ENCODE data around the gene MYH9. TPM values are rescaled to one million over a fixed set of nuclear protein-coding genes. Genes with fewer than 3 reads are reported as not detected.
A peak's percentile ranks its signal among the peaks of the same experiment; 100 is the strongest.

The MYH9 gene
- total and polyA plus RNA-seq, 2 experiments from 2014 or later = 58.4 to 233 TPM

DNA sequence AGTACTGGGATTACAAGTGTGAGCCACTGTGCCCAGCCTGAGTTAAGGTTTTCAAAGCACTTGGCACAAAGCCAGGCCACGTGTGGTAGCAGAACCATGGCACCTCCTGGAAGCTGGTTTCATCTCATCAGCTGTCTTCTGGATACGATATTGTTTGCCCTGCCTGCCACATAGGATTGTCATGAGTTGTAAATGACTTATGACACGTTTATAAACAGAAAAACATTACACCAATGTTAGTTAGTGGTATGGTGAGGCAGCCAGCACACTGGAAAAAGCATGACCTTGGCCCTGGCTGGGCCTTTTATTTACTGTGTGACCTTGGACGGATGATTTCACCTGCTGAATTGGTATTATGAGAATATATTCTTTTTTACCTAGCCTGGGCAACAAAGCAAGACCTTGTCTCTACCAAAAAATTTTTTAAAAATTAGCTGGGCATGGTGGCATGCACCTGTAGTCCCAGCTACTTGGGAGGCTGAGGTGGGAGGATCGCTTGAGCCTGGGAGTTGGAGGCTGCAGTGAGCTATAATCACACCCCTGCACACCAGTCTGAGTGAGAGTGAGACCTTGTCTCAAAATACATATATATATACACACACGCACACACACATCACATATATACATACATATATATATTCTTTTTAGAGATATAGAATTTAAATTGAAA is 24.0 kb upstream of the MYH9 start:
- peaks cover 15% of the 10 kb centered on the region for H3F3A ChIP-seq (replicated peaks; ENCODE audit: low read depth)
- no peaks in the 10 kb centered on the region for H3K27me3 ChIP-seq (ENCODE audit: insufficient read depth)
- H3K4me1 Mint-ChIP-seq = peaks cover 10% of the 10 kb centered on the region
- no peaks in the 10 kb centered on the region for H3K79me2 ChIP-seq (replicated peaks; ENCODE audit: insufficient read depth)
- ATAC-seq (no peak), DNase-seq (ENCODE audit: low spot score) (no peak)
- no peaks in the 10 kb centered on the region for H3K9me2 ChIP-seq (ENCODE audit: insufficient read depth)
- H2AFZ ChIP-seq = no peak overlapping the region
- H3K36me3 ChIP-seq (ENCODE audit: insufficient read depth) = no peaks in the 10 kb centered on the region
- H3K36me3 Mint-ChIP-seq (ENCODE audit: low read depth) = no peaks in the 10 kb centered on the region
- H3K4me3 ChIP-seq = no peak overlapping the region
- no peak overlapping the region for H3K4me3 Mint-ChIP-seq
- no peak overlapping the region for H3K4me2 ChIP-seq
- H4K20me1 ChIP-seq (replicated peaks; ENCODE audit: insufficient read depth) = no peaks in the 10 kb centered on the region
- TF ChIP-seq NANOG (IDR thresholded peaks at IDR 0.05; ENCODE audit: borderline replicate concordance) = no peak
- H3K27ac Mint-ChIP-seq = no peak overlapping the region
- peak overlapping the region; percentile 99 for H3K27ac ChIP-seq (ENCODE audit: low read depth)
- peaks cover 10% of the 10 kb centered on the region for H3K4me1 ChIP-seq (ENCODE audit: insufficient read depth)
- H3K9me3 Mint-ChIP-seq = no peaks in the 10 kb centered on the region
- H3K27me3 Mint-ChIP-seq (ENCODE audit: insufficient read depth, low read depth, poor library complexity) = peaks cover 14% of the 10 kb centered on the region

DNA sequence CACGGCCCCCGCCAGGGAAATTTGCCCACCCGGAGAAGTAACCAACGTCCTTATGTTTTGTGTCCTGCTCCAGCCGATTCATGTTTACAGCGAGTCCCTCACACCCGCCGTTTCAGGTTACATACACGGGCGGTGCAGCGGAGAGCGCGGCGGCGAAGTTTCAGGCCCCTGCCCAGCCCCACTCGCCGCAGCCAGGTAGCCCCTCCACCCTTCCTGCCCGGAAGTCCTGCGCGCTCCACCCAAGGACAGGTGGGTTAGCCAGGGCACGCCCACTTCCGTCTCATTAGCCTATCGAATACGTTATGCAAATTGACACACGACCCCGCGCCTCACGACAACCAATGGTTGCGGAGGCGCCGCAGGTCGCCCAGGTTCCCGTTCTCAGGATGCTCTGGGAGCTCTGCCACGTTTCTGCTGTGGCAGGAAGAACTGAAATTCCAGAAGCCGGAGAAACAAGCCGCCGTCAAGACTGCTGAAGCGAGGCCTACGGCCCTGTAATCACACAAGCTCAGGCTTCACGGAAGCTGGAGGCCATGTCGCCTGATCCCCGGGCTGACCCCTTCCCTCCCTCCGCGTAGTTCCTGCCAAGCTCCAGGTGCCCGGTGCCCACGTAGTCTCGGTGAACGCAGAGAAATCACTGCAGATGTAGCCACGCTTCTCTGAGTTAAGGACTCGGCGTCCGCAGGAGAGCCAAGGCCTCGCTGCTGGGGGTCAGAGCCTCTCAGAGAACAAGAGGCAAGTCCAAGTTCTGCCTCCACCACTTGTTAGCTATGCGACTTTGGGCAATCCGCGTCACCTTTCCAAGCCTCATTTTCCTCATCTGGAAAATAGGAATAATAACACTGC is 22.4 kb upstream of the MYH9 start:
- Histone ChIP-seq H4K20me1 (replicated peaks; ENCODE audit: insufficient read depth) (no peaks in the 10 kb centered on the region), H3K4me1 (ENCODE audit: insufficient read depth) (peaks cover 10% of the 10 kb centered on the region), H3K27me3 (ENCODE audit: insufficient read depth) (no peaks in the 10 kb centered on the region), H3K4me2 (peak overlapping the region; percentile 82), H2AFZ (no peak overlapping the region), H3K27ac (ENCODE audit: low read depth) (peak overlapping the region; percentile 99), H3K9me2 (ENCODE audit: insufficient read depth) (no peaks in the 10 kb centered on the region), H3K36me3 (ENCODE audit: insufficient read depth) (no peaks in the 10 kb centered on the region), H3K79me2 (replicated peaks; ENCODE audit: insufficient read depth) (no peaks in the 10 kb centered on the region), H3F3A (replicated peaks; ENCODE audit: low read depth) (peaks cover 15% of the 10 kb centered on the region), H3K4me3 (peak overlapping the region; percentile 51)
- DNase-seq (ENCODE audit: low spot score) (peak; percentile 100), ATAC-seq (peak; percentile 97)
- no peaks in the 10 kb centered on the region for H3K36me3 Mint-ChIP-seq (ENCODE audit: low read depth)
- H3K4me1 Mint-ChIP-seq = peaks cover 12% of the 10 kb centered on the region
- H3K4me3 Mint-ChIP-seq = peak overlapping the region; percentile 85
- H3K9me3 Mint-ChIP-seq = no peaks in the 10 kb centered on the region
- peaks cover 9% of the 10 kb centered on the region for H3K27me3 Mint-ChIP-seq (ENCODE audit: insufficient read depth, low read depth, poor library complexity)
- TF ChIP-seq, protein P1, sequence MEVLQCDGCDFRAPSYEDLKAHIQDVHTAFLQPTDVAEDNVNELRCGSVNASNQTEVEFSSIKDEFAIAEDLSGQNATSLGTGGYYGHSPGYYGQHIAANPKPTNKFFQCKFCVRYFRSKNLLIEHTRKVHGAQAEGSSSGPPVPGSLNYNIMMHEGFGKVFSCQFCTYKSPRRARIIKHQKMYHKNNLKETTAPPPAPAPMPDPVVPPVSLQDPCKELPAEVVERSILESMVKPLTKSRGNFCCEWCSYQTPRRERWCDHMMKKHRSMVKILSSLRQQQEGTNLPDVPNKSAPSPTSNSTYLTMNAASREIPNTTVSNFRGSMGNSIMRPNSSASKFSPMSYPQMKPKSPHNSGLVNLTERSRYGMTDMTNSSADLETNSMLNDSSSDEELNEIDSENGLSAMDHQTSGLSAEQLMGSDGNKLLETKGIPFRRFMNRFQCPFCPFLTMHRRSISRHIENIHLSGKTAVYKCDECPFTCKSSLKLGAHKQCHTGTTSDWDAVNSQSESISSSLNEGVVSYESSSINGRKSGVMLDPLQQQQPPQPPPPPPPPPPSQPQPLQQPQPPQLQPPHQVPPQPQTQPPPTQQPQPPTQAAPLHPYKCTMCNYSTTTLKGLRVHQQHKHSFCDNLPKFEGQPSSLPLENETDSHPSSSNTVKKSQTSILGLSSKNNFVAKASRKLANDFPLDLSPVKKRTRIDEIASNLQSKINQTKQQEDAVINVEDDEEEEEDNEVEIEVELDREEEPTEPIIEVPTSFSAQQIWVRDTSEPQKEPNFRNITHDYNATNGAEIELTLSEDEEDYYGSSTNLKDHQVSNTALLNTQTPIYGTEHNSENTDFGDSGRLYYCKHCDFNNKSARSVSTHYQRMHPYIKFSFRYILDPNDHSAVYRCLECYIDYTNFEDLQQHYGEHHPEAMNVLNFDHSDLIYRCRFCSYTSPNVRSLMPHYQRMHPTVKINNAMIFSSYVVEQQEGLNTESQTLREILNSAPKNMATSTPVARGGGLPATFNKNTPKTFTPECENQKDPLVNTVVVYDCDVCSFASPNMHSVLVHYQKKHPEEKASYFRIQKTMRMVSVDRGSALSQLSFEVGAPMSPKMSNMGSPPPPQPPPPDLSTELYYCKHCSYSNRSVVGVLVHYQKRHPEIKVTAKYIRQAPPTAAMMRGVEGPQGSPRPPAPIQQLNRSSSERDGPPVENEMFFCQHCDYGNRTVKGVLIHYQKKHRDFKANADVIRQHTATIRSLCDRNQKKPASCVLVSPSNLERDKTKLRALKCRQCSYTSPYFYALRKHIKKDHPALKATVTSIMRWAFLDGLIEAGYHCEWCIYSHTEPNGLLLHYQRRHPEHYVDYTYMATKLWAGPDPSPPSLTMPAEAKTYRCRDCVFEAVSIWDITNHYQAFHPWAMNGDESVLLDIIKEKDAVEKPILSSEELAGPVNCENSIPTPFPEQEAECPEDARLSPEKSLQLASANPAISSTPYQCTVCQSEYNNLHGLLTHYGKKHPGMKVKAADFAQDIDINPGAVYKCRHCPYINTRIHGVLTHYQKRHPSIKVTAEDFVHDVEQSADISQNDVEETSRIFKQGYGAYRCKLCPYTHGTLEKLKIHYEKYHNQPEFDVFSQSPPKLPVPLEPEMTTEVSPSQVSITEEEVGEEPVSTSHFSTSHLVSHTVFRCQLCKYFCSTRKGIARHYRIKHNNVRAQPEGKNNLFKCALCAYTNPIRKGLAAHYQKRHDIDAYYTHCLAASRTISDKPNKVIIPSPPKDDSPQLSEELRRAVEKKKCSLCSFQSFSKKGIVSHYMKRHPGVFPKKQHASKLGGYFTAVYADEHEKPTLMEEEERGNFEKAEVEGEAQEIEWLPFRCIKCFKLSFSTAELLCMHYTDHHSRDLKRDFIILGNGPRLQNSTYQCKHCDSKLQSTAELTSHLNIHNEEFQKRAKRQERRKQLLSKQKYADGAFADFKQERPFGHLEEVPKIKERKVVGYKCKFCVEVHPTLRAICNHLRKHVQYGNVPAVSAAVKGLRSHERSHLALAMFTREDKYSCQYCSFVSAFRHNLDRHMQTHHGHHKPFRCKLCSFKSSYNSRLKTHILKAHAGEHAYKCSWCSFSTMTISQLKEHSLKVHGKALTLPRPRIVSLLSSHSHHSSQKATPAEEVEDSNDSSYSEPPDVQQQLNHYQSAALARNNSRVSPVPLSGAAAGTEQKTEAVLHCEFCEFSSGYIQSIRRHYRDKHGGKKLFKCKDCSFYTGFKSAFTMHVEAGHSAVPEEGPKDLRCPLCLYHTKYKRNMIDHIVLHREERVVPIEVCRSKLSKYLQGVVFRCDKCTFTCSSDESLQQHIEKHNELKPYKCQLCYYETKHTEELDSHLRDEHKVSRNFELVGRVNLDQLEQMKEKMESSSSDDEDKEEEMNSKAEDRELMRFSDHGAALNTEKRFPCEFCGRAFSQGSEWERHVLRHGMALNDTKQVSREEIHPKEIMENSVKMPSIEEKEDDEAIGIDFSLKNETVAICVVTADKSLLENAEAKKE (CRISPR knock-in tag; IDR thresholded peaks at IDR 0.05) = no peak
- TF ChIP-seq EZH2phosphoT487 (IDR thresholded peaks at IDR 0.05; ENCODE audit: unreplicated experiment) (no peak), CREB1 (CRISPR knock-in tag; IDR thresholded peaks at IDR 0.05; ENCODE audit: low read depth) (no peak; the same call in 1 of the 2 replicates), POLR2AphosphoS5 (IDR thresholded peaks at IDR 0.05; ENCODE audit: low read depth) (peak; percentile 90), ZNF331 (CRISPR knock-in tag; IDR thresholded peaks at IDR 0.05; ENCODE audit: low read depth) (no peak), CTCF (conservative IDR thresholded peaks at IDR 0.05; ENCODE audit: low read depth in 2 of 2) (no peak), EZH2 (IDR thresholded peaks at IDR 0.05; ENCODE audit: low read depth, unreplicated experiment) (no peak)
- TF ChIP-seq, protein P2, sequence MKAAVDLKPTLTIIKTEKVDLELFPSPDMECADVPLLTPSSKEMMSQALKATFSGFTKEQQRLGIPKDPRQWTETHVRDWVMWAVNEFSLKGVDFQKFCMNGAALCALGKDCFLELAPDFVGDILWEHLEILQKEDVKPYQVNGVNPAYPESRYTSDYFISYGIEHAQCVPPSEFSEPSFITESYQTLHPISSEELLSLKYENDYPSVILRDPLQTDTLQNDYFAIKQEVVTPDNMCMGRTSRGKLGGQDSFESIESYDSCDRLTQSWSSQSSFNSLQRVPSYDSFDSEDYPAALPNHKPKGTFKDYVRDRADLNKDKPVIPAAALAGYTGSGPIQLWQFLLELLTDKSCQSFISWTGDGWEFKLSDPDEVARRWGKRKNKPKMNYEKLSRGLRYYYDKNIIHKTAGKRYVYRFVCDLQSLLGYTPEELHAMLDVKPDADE (IDR thresholded peaks at IDR 0.05) = peak; percentile 57
- peak overlapping the region; percentile 99 for H3K27ac Mint-ChIP-seq
